Muscle layer of duodenum (tissue), 2 donors: ENCODE measurements around the gene TJP1.
"Not testable (repeated sequence)": the region's sequence is repeated elsewhere in the genome, so short reads cannot be mapped to it uniquely, and the experiment has no call there.

Experiments
- H3K27ac ChIP-seq: one replicate; pipeline ENCODE4 v1.7.0; 2013; ENCODE audit warnings: mild to moderate bottlenecking, low read length
- H3K27me3 ChIP-seq: one replicate; pipeline ENCODE4 v1.7.0; 2013; ENCODE audit warnings: low read depth, mild to moderate bottlenecking, control low read depth, low read length
- H3K36me3 ChIP-seq, 2 donors: one replicate each; pipeline ENCODE4 v1.7.0; 2013; ENCODE audit warnings: low read length in 2 of 2, control low read depth in 1 of 2, mild to moderate bottlenecking in 1 of 2; ENCODE audit not compliant: insufficient read depth in 2 of 2, control insufficient read depth in 1 of 2
- H3K4me1 ChIP-seq, 2 donors: one replicate each; pipeline ENCODE4 v1.7.0; 2013; ENCODE audit warnings: low read length in 2 of 2, mild to moderate bottlenecking in 2 of 2, control low read depth in 1 of 2, moderate library complexity in 1 of 2; ENCODE audit not compliant: insufficient read depth in 2 of 2, control insufficient read depth in 1 of 2
- H3K4me3 ChIP-seq, 2 donors: one replicate each; pipeline ENCODE4 v1.7.0; 2013; ENCODE audit warnings: low read length in 2 of 2, low read depth in 1 of 2, mild to moderate bottlenecking in 1 of 2
- H3K9me3 ChIP-seq, 2 donors: one replicate each; pipeline ENCODE4 v1.7.0; 2013; ENCODE audit warnings: low read length in 2 of 2, control low read depth in 1 of 2, mild to moderate bottlenecking in 1 of 2; ENCODE audit not compliant: control insufficient read depth in 1 of 2
- donor health status: healthy.

The TJP1 gene

DNA sequence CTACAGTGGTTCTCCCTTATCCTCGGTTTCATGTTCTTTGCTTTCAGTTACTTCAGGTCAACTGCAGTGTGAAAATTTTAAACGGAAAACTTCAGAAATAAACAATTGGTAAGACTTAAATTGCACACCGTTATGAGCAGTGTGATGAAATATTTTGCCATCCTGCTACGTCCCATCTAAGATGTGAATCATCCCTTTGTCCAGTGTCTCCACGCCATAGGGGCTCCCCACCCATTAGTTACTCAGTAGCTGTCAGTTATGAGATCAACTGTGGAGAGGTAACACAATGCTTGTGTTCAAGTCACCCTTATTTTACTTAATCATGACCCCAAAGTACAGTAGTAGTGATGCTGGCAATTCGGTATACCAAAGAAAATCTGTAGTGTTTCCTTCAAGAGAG lies 47.4 kb downstream of the TJP1 start:
- Histone ChIP-seq H3K36me3 (peaks cover 0 to 6% of the 10 kb centered on the region in 2 donors), H3K27me3 (no peaks in the 10 kb centered on the region), H3K4me1 (peaks cover 0 to 20% of the 10 kb centered on the region in 2 donors), H3K9me3 (no peaks in the 10 kb centered on the region), H3K4me3 (no peak overlapping the region), H3K27ac (no peak overlapping the region)

DNA sequence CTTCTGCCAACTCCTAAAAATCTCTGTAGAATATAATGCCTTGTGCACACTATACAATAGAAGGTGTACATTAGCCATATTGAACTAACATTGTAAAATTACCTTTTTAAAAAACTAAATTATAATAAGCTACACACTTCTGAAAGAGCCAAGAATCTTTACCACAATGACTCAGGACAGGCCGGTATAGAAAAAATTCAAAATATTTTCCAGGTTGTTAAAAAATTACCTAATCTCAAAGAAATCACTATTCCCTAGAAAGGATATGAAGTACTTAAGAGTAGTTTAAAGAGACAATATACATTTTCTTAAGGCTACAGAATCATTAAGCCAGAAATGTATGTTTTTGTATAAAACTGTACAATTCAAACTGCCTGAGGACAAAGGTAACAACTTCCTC lies 48.5 kb downstream of the TJP1 start:
- H3K4me1 ChIP-seq: peaks cover 0 to 20% of the 10 kb centered on the region in 2 donors

DNA sequence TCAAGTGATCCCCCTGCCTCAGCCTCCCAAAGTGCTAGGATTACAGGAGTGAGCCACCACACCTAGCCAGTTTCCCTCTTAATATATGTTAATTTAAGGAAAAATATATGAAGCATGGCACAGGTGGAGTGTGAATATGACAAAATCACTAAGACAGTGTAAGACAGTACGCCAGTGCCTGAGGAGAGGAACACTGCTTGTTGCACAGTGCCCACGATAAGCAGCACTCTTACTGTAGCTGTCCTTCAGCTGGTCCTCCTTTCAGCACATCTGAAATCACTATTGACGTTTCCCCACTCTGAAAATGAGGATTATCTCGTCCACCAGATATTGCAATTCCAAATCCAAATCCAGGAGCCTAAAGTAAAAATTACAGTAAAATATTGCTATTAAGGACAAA lies 49.3 kb downstream of the TJP1 start:
- no peak overlapping the region for H3K27ac ChIP-seq
- no peaks in the 10 kb centered on the region for H3K27me3 ChIP-seq
- no peaks in the 10 kb centered on the region for H3K9me3 ChIP-seq
- peaks cover 0 to 10% of the 10 kb centered on the region in 2 donors for H3K36me3 ChIP-seq
- H3K4me1 ChIP-seq: peaks cover 0 to 20% of the 10 kb centered on the region in 2 donors
- H3K4me3 ChIP-seq: no peak overlapping the region

More for the DNA sequence above, 48.5 kb downstream of the TJP1 start:
- Histone ChIP-seq H3K27ac (no peak overlapping the region), H3K4me3 (no peak overlapping the region), H3K36me3 (peaks cover 0 to 10% of the 10 kb centered on the region in 2 donors), H3K27me3 (no peaks in the 10 kb centered on the region), H3K9me3 (no peaks in the 10 kb centered on the region)

DNA sequence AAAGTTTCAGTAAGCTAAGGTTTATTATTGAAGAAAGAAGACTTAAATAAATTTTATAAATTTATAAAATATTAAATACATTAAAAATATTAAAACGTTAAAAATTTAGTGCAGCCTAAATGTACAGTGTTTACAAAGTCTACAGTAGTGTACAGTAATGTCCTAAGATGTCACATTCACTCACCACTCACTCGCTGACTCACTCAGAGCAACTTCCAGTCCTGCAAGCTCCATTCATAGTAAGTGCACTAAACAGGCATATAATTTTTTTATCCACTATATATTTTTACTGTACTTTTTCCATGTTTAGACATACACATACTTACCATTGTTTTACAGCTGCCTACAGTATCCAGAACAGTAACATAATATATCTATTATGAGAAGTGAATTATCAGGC lies 51.5 kb downstream of the TJP1 start:
- H3K27ac ChIP-seq: no peak overlapping the region
- peaks cover 0 to 26% of the 10 kb centered on the region in 2 donors for H3K4me1 ChIP-seq

DNA sequence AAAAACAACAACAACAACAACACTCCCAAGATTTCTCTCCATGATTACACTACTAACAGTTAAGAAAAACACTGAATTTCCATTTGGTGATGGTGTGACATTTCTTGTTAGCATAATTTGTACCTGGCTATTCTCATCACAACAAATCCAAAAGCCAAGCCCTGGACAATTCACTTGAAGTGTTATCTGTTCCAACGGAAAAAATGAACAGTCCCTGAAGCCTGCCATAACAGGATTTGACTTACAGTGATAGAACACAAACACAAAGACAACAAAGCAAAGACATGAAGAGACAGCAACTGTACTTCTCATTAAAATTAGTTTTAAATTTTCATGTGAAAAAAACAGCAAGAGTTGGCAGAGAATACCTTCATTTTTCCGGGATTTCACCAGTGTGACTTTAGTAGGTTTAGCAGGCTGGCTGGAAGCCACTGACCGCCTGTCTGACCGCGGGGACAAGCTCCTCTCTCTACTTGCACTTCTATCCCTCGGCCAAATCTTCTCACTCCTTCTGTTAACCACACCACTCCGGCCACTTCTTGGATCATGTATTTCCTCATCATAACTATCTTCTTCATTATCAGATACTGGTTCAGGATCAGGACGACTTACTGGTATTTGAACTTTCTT lies 56.3 kb downstream of the TJP1 start:
- Histone ChIP-seq H3K9me3 (no peaks in the 10 kb centered on the region), H3K36me3 (peaks cover 10 to 17% of the 10 kb centered on the region in 2 donors), H3K27ac (no peak overlapping the region), H3K27me3 (no peaks in the 10 kb centered on the region), H3K4me1 (peaks cover 0 to 13% of the 10 kb centered on the region in 2 donors), H3K4me3 (no peak overlapping the region)

More for the DNA sequence above, 51.5 kb downstream of the TJP1 start:
- H3K9me3 ChIP-seq: no peaks in the 10 kb centered on the region
- no peaks in the 10 kb centered on the region for H3K27me3 ChIP-seq
- peaks cover 0 to 10% of the 10 kb centered on the region in 2 donors for H3K36me3 ChIP-seq
- H3K4me3 ChIP-seq: no peak overlapping the region

DNA sequence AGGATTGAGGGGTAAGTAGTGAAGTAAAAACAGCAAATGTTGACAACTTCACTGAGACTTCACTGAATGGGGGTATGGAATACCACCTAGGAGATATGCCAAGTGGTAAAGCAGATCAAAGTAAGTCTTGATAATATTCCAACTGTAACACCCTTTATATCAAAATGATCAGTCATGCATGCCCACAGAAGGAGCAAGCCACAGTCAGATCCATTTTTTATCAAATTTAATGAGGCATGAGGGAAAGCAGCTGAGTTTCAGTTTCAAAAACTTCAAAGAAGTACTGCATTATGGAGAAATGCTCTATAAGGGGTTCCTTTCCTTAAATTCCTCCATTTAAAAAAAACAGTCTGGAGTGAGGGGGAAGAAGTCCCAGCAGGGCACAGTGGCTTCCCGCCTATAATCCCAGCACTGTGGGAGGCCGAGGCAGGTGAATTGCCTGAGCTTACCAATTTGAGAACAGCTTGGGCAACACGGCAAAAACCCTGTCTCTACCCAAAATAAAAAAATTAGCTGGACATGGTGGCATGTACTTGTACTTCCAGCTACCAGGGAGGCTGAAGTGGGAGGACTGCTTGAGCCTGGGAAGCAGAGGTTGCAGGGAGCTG lies 56.9 kb downstream of the TJP1 start:
- H3K4me1 ChIP-seq: peaks cover 0 to 13% of the 10 kb centered on the region in 2 donors
- H3K27ac ChIP-seq: no peak overlapping the region
- H3K4me3 ChIP-seq: no peak overlapping the region
- H3K36me3 ChIP-seq: peaks cover 14 to 22% of the 10 kb centered on the region in 2 donors
- no peaks in the 10 kb centered on the region for H3K27me3 ChIP-seq
- H3K9me3 ChIP-seq: no peaks in the 10 kb centered on the region

DNA sequence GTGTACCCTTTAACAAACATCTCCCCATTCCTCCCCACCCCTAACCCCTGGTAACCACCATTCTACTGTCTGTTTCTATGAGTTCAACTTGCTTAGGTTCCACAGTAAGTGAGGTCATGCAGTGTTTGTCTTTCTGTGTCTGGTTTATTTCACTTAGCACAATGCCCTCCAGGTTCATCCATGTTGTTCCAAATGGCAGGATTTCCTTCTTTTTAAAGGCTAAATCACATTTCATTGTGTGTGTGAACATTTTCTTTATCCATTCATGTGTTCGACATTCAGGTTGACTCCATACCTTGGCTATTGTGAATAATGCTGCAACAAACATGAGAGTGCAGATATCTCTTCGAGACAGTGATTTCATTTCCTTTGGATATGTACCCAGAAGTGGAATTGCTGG lies 62.7 kb downstream of the TJP1 start:
- Histone ChIP-seq H3K4me3 (no peak overlapping the region), H3K27ac (no peak overlapping the region), H3K36me3 (peaks cover 9 to 13% of the 10 kb centered on the region in 2 donors), H3K27me3 (no peaks in the 10 kb centered on the region), H3K9me3 (no peaks in the 10 kb centered on the region), H3K4me1 (peaks cover 0 to 31% of the 10 kb centered on the region in 2 donors)

DNA sequence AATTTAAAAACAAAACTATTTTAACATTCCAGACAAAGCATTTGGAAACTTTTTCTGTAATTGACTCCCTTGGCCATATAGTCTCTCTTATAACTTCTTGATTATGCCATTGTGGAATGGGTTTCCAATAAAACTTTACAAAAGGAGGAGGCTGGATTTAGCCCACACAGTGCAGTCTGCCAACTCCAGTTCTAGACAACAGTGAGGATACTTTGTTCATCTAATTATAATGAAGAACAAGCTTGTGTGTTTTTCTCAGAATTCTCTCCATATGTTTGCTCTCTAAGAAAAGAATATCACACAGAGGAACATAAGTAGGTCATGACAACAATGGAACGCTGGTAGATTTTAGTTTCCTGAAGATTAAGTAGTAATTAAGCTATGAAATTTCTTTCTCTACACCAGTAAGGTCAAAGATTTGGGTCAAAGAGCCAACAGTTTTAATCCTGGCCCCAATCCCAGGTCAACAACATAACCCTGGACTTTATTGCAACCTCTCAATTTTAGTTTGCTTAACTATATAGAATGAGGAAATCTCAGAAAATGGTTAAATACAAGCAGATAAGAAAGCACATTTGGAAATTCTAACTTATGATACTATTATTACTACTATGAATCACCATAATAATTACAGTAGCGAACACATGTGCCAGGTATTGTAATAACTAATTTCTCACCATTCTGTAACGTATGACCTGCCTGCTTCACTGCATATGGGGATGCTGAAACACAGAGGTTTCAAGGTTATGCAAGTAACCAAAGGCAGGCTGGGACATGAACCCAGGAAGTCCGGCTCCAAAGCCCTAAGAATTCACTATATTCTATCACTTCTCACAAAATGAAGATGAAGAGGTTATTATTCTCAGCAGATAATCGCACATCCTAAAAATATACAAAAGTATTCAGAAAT lies 65.7 kb downstream of the TJP1 start:
- H3K4me3 ChIP-seq: no peak overlapping the region
- H3K9me3 ChIP-seq: no peaks in the 10 kb centered on the region
- H3K36me3 ChIP-seq: peaks cover 4 to 14% of the 10 kb centered on the region in 2 donors
- peaks cover 0 to 31% of the 10 kb centered on the region in 2 donors for H3K4me1 ChIP-seq
- H3K27me3 ChIP-seq: no peaks in the 10 kb centered on the region
- no peak overlapping the region for H3K27ac ChIP-seq

DNA sequence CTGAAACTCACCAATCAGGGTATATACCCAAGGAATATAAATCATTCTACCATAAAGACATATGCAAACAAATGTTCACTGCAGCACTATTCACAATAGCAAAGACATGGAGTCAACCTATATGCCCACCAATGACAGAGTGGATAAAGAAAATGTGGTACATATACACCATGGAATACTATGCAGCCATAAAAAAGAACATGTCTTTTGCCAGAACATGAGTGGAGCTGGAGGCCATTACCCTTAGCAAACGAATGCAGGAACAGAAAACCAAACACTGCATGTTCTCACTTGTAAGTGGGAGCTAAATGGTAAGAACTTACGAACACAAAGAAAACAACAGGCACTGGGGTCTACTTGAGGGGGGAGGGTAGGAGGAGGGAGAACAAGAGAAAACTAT lies 68.3 kb downstream of the TJP1 start:
- H3K9me3 ChIP-seq, H3K36me3 ChIP-seq, H3K27ac ChIP-seq, H3K4me3 ChIP-seq, H3K27me3 ChIP-seq: not testable (repeated sequence)
- peaks cover 0 to 28% of the 10 kb centered on the region in 2 donors for H3K4me1 ChIP-seq

DNA sequence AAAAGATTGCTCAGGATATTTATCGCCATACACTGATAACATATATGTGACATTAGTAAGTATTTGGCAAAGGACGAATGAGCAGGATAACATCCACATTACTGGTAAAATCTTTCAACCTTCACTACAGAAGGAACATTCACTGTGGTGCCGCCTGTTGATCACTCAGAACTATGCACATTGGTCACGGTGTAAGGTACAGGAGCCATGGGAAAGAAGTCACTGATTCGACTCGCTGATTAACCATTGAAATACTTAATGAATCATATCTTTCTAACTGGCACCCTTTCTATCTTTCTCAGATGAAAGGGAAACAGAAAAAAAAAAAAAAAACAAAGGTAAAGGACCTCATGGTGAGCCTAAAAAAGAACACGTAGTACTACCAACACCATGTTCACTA lies 68.8 kb downstream of the TJP1 start:
- H3K4me3 ChIP-seq: no peak overlapping the region
- no peaks in the 10 kb centered on the region for H3K9me3 ChIP-seq
- peaks cover 0 to 5% of the 10 kb centered on the region in 2 donors for H3K36me3 ChIP-seq
- H3K27ac ChIP-seq: no peak overlapping the region
- H3K4me1 ChIP-seq: peaks cover 0 to 26% of the 10 kb centered on the region in 2 donors
- no peaks in the 10 kb centered on the region for H3K27me3 ChIP-seq

DNA sequence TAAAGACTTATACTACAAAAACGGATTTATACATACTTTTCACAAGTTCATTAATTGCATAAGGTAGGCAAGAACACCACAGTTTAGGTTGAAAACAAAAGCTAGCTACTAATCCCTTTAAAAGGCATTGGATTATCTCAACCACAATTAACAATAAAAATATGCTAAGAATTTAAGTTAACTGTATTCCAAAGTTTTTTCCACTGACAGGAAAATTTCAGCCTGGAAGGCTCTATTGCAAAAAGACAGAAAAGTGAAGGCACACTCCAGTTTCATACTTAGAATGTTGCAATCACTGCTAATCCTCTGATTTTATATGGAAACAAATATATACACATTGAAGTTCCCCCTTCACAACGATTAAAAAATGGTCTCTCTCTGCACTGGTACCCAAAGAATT lies 71.5 kb downstream of the TJP1 start:
- Histone ChIP-seq H3K4me3 (no peak overlapping the region), H3K9me3 (no peaks in the 10 kb centered on the region), H3K36me3 (peaks cover 0 to 5% of the 10 kb centered on the region in 2 donors), H3K27me3 (no peaks in the 10 kb centered on the region), H3K27ac (no peak overlapping the region), H3K4me1 (peaks cover 0 to 4% of the 10 kb centered on the region in 2 donors)
